Uterus (tissue), 4 donors: ENCODE measurements around the gene AOAH. TPM values are rescaled to one million over a fixed set of nuclear protein-coding genes. Genes with fewer than 3 reads are reported as not detected.

Experiments used
- DNase-seq, 2 donors: peaks; one replicate each; pipeline ENCODE4 v3.0.0-alpha.2; 2019 to 2020
- H3K27ac ChIP-seq, 2 donors: fragments of 200-600 bp; sonication (generic); 1 replicate in 1 of 2; 2 replicates in 1 of 2; pipeline ENCODE4 v1.5.1; 2016 to 2018
- H3K27me3 ChIP-seq, 2 donors: fragments of 200-600 bp; sonication (generic); one replicate each; pipeline ENCODE4 v1.5.1; 2018 to 2019; ENCODE audit warnings: control low read depth in 1 of 2
- H3K36me3 ChIP-seq, 2 donors: fragments of 200-600 bp; sonication (generic); one replicate each; pipeline ENCODE4 v1.5.1; 2019; ENCODE audit warnings: control low read depth in 1 of 2
- H3K4me1 ChIP-seq, 2 donors: fragments of 200-600 bp; sonication (generic); one replicate each; pipeline ENCODE4 v1.5.1; 2018 to 2019; ENCODE audit warnings: control low read depth in 1 of 2
- H3K4me3 ChIP-seq, 2 donors: fragments of 200-600 bp; sonication (generic); 1 replicate in 1 of 2; 2 replicates in 1 of 2; pipeline ENCODE4 v1.5.1; 2018 to 2019; ENCODE audit warnings: mild to moderate bottlenecking in 1 of 2
- H3K9me3 ChIP-seq, 2 donors: fragments of 200-600 bp; sonication (generic); one replicate each; pipeline ENCODE4 v1.5.1; 2019; ENCODE audit warnings: control low read depth in 1 of 2
- CTCF ChIP-seq, 4 experiments: fragments of 200-600 bp in 2 of 4; fragments of 450-650 bp in 2 of 4; sonication (generic) in 2 of 4; IDR thresholded peaks; one replicate each; pipeline ENCODE4 v1.5.1; 2016 to 2019; ENCODE audit warnings: antibody characterized with exemption in 4 of 4, mild to moderate bottlenecking in 2 of 4, moderate library complexity in 1 of 4
- POLR2A ChIP-seq, 2 donors: fragments of 450-650 bp; IDR thresholded peaks; one replicate each; pipeline ENCODE4 v1.6.1; 2016; ENCODE audit warnings: antibody characterized with exemption in 2 of 2, mild to moderate bottlenecking in 1 of 2, moderate library complexity in 1 of 2
- intact Hi-C: fragments of 100-400 bp; cut with DNase I; formaldehyde crosslinking; loops from one replicate; pipeline ENCODE4 v1.15.1; 2023; ENCODE audit warnings: low total_unique reads
- total RNA-seq, 4 donors: library from RNA; depleted of rRNA in 3 of 4; stranded (reverse); fragments of >200 nt in 3 of 4; gene quantifications; one replicate each; pipeline versions ENCODE4 v1.1.0 to v1.2.4, GENCODE V29; 2014 to 2023
- donor health status: DM: yes; HTN: yes; CAD: no.

The AOAH gene
- total RNA-seq, 4 donors from 2014 or later = 5.5 to 60.9 (median 8.6) TPM

DNA sequence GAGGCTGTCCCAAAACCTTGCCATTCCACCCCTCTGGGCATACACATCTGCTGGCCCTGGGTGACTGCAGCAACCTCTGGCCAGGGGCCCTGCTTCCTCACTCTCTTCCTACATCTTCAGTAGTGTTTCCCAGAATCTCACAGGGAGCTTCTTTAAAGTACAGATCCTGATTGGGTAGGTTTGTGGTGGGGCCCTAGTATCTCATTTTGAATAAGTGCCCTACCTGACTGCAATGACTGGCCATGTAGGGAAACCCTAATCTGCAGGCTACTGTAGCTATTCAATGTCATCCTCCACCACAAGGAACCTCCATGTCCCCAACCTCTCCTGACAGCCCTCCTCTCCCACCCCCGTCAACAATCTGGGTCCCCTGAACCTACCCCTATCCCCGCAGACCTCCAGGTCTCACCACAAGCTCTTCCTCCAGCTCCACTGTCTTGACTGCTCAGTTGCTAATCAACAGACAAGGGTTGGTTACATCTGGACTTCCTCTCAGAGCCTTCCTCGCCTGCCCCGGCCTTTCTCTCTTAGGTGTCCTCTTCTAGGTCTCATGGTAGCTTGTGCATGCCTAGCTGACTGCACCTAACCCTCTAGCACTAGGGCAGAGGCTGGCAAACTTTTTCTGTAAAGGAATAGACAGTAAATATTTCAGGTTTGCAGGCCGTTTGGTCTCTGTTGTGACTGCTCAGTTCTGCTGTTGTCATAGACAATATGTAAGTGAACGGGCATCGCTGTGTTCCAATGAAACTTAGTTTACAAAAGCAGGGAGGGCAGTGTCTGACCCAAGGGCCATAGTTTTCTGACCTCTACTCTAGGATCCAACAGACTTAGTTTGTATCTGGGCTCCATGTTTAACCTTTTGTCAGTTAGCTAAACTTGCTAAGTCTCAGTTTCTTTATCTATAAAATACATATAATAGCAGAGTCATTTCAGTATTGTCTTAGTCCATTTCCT lies 121.1 kb downstream of the AOAH start:
- no peaks in the 10 kb centered on the region for H3K27me3 ChIP-seq
- no peak for TF ChIP-seq POLR2A (IDR thresholded peaks at IDR 0.05)
- TF ChIP-seq CTCF (IDR thresholded peaks at IDR 0.05) = no peak
- intact Hi-C loops = no loop called here

DNA sequence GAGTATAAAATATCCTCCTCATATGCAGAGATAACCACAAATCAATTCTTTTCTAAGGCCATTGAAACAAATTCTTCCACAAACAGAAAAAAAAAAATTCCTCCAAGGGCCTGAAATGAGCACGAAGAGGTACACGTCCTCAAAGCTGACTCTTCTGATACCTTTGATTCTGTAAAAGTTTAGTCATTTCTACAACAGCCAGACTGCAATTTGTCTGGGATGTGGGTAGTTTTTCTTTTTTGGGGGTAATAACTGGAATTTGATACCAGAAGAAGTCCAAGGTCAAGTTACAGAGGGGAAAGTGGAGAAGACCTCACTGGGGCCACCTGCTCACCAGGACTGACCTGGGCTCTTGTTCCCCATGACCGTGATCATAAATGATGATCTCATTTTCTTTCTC lies 121.8 kb downstream of the AOAH start:
- Histone ChIP-seq H3K9me3 (no peaks in the 10 kb centered on the region), H3K27me3 (no peaks in the 10 kb centered on the region), H3K27ac (no peak overlapping the region), H3K36me3 (no peaks in the 10 kb centered on the region), H3K4me3 (no peak overlapping the region), H3K4me1 (no peaks in the 10 kb centered on the region)
- intact Hi-C loops = no loop called here
- TF ChIP-seq CTCF (IDR thresholded peaks at IDR 0.05) (no peak), POLR2A (IDR thresholded peaks at IDR 0.05) (no peak)
- DNase-seq = no peak

More for the DNA sequence above, 121.1 kb downstream of the AOAH start:
- Histone ChIP-seq H3K27ac (no peak overlapping the region), H3K4me3 (no peak overlapping the region), H3K4me1 (no peaks in the 10 kb centered on the region), H3K36me3 (no peaks in the 10 kb centered on the region), H3K9me3 (no peaks in the 10 kb centered on the region)
- DNase-seq = no peak

- no peaks in the 10 kb centered on the region for H3K4me1 ChIP-seq
- intact Hi-C loops = no loop called here
- DNase-seq = no peak
- no peaks in the 10 kb centered on the region for H3K36me3 ChIP-seq
- no peak overlapping the region for H3K4me3 ChIP-seq
- H3K9me3 ChIP-seq = no peaks in the 10 kb centered on the region
- TF ChIP-seq POLR2A (IDR thresholded peaks at IDR 0.05) (no peak), CTCF (IDR thresholded peaks at IDR 0.05) (no peak)
- H3K27me3 ChIP-seq = no peaks in the 10 kb centered on the region
- no peak overlapping the region for H3K27ac ChIP-seq
Observed at GRCh38 chr7:36601601-36602000, 122.7 kb downstream of the AOAH start.

DNA sequence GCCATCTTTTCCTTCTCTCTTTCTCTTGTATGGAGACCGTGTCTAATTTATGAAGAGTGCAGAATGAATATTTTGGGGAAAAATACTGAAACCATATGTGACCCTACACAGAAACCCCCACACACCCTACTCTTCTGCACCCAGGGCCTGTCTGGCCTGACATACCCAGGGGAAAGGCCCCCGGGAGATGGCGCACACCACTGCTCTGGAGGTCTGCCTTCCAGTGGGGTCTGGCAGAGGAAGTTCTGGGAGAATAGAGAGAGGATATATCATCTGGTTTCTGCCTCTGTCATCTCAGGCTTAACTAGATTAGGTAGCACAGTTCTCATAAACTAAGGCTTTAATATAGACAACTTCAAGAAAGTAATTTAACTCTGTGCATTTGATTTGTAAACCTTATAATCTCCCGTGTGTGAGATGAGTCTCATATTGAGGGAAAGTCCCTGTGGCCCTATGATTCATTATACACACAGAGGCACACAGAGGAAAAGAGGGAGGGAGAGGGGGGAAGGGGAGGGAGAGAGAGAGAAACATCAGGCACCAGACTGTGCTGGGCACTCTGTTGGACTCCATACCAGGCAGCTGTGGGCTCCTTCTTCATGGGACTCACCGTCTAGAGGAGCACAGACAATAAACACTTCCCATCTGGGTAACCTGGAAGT lies 123.3 kb downstream of the AOAH start:
- no peak overlapping the region for H3K4me3 ChIP-seq
- TF ChIP-seq CTCF (IDR thresholded peaks at IDR 0.05) (no peak), POLR2A (IDR thresholded peaks at IDR 0.05) (no peak)
- H3K4me1 ChIP-seq = no peaks in the 10 kb centered on the region
- DNase-seq = no peak
- no peaks in the 10 kb centered on the region for H3K36me3 ChIP-seq
- no peaks in the 10 kb centered on the region for H3K27me3 ChIP-seq
- H3K27ac ChIP-seq = no peak overlapping the region
- H3K9me3 ChIP-seq = no peaks in the 10 kb centered on the region
- intact Hi-C loops = no loop called here

DNA sequence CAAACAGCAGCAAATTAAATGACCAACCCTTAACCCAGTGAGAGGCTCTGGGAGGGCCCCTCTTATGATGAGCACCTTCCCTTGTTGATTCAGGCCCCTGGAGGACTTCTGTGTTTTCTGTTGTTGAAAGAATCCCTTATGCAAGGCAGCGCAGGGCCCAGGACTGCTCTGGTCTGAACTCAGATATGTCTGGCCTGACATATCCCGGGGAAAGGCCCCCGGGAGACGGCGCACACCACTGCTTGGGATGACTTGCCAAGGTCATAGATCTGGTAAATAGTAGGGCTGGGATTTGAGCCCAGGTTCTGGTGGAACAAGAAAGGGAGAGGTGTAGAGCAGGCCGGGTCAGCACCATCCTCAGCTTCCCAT lies 124.0 kb downstream of the AOAH start:
- Histone ChIP-seq H3K27ac (no peak overlapping the region), H3K36me3 (no peaks in the 10 kb centered on the region), H3K4me3 (no peak overlapping the region), H3K9me3 (no peaks in the 10 kb centered on the region), H3K27me3 (no peaks in the 10 kb centered on the region), H3K4me1 (no peaks in the 10 kb centered on the region)
- no peak for DNase-seq
- no peak for TF ChIP-seq POLR2A (IDR thresholded peaks at IDR 0.05)
- intact Hi-C loops = no loop called here
